Jurkat, Clone E6-1 (cell line): ENCODE measurements around the gene ADAM15. TPM values are rescaled to one million over a fixed set of nuclear protein-coding genes. Genes with fewer than 3 reads are reported as not detected.

Experiments used
- DNase-seq: peaks from one replicate; pipeline ENCODE4 v3.0.0-alpha.2; 2011; ENCODE audit warnings: low read depth, low spot score
- H3K4me3 ChIP-seq: 2 replicates; pipeline ENCODE4 v1.5.1; 2011; ENCODE audit warnings: mild to moderate bottlenecking, low read length, control low read depth, moderate library complexity
- polyA plus RNA-seq: library from polyadenylated mRNA; unstranded; fragments of >200 nt; gene quantifications from one replicate; pipeline ENCODE4 v1.2.1, GENCODE V29; 2012; ENCODE audit warnings: missing spikeins; ENCODE audit not compliant: insufficient read length, insufficient read depth

ADAM15 gene, protein sequence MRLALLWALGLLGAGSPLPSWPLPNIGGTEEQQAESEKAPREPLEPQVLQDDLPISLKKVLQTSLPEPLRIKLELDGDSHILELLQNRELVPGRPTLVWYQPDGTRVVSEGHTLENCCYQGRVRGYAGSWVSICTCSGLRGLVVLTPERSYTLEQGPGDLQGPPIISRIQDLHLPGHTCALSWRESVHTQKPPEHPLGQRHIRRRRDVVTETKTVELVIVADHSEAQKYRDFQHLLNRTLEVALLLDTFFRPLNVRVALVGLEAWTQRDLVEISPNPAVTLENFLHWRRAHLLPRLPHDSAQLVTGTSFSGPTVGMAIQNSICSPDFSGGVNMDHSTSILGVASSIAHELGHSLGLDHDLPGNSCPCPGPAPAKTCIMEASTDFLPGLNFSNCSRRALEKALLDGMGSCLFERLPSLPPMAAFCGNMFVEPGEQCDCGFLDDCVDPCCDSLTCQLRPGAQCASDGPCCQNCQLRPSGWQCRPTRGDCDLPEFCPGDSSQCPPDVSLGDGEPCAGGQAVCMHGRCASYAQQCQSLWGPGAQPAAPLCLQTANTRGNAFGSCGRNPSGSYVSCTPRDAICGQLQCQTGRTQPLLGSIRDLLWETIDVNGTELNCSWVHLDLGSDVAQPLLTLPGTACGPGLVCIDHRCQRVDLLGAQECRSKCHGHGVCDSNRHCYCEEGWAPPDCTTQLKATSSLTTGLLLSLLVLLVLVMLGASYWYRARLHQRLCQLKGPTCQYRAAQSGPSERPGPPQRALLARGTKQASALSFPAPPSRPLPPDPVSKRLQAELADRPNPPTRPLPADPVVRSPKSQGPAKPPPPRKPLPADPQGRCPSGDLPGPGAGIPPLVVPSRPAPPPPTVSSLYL
- polyA plus RNA-seq: 41.8 TPM

DNA sequence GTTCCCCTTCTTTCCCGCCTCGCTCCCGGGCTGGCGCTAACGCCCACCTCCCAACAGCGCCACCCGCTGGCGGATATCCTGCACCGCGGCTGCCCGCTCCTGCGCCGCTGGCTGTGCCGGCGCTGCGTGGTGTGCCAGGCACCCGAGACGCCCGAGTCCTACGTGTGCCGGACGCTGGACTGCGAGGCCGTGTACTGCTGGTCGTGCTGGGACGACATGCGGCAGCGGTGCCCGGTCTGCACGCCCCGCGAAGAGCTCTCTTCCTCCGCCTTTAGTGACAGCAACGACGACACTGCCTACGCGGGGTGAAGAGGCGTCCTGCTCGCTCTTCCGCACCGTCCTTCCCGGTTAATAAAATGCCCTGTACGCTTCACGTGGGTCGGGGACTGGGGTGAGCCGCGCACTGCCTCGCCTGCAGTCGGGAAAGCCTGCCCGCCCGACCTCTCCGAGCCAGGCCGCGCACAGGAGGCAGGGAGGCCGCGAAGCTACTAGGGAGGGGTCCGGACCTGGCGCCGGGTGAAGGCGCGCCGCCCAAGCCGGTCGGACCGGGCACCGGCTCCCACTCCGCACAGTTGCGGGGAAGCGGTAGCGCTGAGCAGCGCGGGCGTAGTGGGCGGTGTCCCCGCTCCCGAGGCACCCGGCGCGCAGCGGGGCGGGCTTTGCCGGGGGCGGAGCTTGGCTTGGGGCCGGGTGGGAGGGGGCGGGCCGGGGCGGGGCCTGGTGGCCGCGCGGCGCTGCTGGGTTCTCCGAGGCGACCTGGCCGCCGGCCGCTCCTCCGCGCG lies at the start of gene ADAM15:
Gene ADAM15 (plus strand): TSS at position 757 of the 782 bp plus-strand sequence. CDS start 71 bp downstream, outside the sequence.
- peak; percentile 38 for DNase-seq
- H3K4me3 ChIP-seq: peak within 1 kb of the TSS; percentile 69

DNA sequence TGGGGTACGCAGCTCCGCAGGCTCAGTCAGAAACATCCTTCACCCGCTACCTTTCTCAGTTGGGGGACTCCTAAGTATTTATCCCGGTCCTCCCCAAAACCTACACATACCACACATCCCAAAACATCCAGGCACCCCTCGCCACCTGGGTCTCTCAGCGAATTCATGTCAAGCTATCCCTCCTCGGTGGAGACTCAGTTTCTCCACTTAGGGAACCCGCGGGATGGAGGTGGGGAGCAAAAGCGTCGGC lies 49.8 kb upstream of the ADAM15 start:
- H3K4me3 ChIP-seq: peak overlapping the region; percentile 47
- no peak for DNase-seq

DNA sequence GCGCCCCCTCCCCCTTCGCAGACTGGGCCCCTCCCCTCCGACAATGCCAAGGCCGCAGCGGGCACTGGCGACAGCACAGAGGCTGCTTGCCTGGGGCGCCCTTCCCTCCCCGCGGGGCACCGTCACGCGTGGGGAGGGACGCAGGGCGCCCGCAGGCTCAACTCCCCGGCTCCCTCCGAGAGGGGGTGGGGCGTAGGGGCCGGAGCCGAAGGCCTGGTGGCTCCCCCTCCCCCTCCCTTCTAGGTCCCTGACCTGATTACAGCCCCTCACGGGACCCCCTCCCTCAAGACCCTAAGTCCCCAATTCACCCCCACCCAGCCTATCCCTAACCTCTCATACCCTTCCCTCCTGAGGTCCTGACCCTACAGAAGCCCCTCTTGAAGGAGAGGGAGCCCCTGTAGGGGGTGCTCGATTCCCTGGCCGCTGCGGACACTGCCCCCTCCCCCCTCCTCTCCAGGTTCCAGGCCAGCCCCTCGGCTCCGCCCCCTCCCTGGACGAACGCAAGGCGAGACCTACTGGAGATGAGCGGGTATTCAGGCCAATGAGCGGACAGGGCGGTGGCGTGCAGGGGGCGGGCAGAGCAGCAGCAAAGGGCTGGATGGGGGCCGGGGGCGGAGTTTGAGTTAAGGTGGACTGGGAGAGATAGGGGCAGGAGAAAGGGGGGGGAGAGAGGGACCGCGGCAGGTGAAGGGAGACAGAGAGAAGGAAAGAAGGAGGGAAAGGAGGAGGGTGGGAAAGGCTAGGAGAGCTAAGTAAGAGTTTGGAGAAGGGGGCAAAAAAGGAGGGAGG lies 49.2 kb upstream of the ADAM15 start:
- H3K4me3 ChIP-seq: peak overlapping the region; percentile 47
- peak; percentile 87 for DNase-seq

DNA sequence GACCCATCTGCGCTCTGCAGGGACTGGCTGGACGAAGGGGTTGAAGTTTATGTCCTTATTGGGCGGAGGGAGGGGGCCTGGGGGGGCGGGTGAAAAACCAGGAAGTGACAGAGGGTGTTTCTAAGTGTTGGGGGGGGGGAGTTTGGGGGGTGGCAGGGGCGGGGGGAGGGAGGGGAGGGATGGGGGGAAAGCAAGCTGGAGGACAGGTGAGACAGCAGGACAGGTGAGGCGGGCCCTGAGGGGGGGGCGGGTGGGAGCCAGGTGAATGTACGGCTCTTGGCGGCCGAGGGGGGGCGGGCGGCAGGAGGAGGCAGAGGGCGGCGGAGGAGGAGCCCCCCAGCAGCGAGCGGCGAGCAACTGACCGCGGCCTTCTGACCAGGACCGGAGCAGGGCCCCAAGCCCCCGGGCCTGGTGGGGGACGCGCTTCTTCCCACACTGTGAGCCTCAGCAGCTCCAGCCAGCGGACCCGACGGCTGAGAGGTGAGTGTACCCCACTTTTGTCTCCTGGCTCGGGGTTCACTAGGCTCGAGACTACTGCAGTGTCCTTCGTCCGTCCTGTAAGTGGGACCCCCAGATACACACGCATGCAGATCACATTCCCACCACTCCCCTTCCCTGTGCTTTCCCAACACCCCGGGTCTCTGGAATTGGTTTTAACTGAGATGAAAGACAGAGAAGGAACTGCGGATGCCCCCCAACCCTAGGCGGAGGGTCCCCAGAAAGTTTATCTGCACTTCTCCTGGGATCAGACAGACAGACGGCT lies 48.5 kb upstream of the ADAM15 start, which contains the start of gene ZBTB7B:
Gene ZBTB7B (plus strand): TSS at position 339 of the 763 bp plus-strand sequence. CDS start 11,859 bp downstream, outside the sequence.
- H3K4me3 ChIP-seq: peak within 1 kb of the TSS; percentile 47
- DNase-seq: no peak

DNA sequence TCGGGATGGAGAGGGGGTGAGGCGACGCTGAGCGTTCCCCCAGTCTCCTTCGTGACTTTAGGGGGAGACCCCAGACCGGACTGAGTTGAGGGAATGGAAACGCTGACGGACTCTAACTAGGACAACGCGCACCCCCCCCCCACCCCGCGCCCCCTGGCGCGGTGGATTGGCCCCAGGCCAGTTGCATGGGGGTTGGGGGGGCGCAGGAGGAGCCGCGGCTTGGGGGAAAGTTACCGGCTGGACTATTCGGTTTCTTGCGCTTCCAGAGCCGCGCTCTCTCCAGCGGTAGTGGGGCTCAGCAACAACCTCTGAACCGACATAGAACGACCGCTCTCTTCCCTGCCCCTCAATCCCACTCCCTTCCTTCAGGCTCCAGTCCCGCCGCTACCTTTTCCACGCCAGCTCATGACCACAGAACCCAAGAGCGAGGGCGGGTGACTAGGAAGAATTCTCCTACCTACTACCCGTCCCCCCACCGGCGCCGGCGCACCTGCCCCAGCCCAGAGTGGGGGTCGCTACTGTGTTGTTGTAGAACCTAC lies 47.8 kb upstream of the ADAM15 start:
- no peak for DNase-seq
- no peak overlapping the region; the same call in 1 of the 2 replicates for H3K4me3 ChIP-seq

DNA sequence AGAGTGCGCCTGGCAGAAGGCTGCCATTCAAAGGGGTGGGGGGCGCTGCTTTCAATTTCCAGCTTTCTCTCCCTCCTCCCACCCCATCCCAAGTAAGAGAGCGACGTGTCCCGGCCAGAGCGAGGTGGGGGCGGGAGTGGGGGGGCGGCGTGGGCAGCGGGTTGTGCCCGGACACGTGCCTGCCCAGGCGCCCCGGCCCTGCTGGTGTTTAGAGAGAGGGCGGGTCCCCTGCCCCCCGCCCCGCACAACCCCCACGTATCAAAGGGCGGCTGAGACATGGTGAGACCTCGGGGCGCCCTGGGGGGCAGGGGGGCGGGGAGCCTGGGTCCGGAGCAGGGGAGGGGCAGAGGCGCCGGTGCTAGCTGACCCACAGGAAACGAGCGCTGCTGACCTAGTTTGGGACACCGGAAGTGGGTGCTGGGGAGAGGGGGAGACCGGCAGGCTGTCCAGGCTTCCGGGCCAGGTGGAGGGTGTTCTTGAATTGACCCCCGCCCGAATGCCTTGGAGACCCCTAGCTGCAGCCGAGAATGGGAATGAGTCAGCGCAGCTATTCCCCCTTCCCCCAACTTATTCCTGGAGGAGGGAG lies 47.3 kb upstream of the ADAM15 start:
- no peak overlapping the region for H3K4me3 ChIP-seq
- DNase-seq: no peak

DNA sequence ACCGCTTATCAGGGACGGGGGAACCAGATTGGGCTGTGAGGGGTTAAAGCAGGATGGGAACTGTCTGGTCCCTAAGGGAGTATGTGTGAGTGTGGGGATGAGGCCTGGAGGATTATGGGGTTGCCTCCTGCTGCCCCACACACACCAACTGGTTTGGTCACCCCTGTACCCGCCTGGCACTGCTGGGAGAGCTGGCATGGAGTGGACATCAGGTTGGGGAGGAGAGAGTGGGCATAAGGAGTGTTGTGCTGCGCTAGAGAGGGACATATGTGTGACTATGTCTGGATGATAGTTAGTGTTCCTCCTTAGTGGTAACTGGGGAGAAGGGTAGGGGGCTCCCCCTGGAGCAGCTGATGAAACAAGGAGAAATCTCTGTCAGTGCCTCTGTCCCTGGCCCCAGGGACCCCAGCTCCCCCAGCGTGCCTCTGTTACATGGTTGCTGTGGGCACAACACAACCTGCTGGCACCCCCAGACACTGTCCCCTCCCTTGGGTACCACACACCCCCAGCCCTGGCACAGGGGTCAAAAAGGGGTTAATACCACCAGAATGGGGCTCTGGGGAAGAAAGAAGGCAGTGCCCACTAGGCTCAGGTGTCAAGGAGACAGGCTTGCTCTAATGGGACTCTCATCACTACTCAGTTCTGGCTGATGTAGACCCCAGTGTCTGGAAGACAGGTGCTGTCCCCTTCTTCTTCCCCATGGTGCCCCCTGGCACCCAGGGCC lies 46.6 kb upstream of the ADAM15 start:
- DNase-seq: no peak
- H3K4me3 ChIP-seq: no peak overlapping the region

DNA sequence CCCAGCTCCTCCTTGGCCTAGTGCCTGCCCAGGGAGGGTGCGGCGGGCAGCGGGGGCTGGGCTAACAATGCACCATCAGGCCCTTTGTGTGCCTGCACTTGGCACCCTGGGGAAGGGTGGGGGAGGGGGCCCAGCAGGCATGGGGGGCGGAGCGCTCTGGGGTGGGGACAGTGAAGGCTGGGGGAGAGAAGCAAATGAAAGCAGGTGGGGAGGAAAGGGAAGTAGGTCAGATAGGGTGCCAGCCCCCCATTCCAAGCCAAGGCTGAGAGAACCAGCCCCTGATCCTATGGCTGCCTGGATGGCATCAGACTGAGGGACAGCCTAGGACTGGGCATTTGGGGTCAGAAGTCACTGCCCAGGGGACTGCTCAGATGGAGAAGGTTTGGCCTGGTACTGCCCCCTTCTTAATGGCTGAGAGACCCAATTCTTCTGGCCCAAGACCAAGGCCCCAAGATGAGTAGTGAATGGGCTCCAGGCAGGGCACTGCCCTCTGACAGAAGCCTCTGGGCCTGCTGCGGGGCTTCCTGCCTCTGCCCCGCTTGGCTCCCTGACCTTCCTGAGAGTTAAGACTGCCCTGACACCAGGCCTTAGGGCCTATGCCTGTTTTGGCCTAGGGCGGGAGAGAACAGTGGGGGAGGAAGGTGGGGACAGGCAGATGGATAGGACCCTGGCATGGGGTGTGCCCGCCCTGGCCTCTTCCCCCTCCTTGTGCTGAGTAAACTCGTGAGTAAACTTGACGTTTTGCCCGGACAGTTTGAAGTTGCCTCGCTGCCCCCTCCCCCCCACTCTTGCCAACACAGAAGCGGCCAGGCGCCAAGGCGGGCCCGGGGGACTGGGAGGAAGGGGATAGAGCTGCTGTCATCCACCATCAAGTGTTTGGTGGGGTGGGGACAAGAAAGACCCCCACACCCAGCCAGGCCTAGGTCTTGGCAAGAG lies 45.8 kb upstream of the ADAM15 start:
- no peak overlapping the region for H3K4me3 ChIP-seq
- no peak for DNase-seq

DNA sequence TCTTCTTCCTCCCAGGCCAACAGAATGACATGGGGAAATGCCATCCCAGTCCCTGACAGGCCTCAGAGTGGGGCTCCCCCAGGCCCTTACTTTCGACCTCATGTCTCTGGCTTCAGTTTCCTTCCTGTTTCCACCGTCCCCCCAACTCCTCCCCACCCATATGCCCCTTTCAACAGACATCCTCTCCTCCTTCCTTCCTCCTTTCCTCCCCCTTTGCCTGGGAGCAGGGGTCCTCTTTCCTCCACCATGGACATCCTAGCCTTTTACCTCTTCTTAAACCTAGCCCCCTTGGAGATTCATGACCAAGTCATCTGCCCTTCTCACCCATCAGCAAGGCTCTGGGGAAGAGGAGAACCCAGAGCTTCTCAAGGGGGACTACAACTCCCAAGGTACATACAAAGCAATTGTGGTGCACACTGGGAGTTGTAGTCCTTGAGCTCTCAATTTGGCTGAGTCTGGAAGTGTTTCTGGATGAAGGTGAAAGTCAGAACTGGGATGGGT lies 44.5 kb upstream of the ADAM15 start:
- DNase-seq: peak; percentile 54
- no peak overlapping the region for H3K4me3 ChIP-seq

DNA sequence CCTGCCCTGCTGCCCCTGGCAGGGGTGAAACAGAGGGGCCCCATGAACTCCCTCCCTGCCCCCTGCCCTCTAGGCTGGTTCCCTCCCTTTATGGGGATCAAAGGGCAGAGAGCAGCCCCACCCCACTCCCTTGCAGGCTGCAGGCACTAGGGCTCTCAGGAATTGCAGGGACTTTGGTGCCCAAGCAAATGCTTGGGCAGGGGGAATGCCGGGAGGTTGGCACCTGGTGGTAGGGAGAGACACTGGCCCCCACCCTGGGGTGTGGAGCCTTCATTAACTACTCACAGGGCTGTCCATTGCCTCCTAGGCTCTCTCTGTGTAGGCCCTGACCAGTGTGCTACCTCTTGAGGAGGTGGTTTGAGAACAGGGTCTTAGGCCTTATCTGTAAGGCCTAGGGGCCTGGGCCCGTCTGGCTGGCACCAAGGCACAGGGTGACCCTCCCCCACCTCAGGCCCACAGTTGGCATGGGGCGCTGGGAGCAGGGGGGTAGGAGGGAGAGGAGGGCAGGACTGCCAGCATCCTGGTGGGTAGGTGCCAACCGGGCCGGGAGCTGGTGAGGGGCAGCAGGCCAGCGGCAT lies 43.8 kb upstream of the ADAM15 start:
- DNase-seq: no peak
- H3K4me3 ChIP-seq: no peak overlapping the region

DNA sequence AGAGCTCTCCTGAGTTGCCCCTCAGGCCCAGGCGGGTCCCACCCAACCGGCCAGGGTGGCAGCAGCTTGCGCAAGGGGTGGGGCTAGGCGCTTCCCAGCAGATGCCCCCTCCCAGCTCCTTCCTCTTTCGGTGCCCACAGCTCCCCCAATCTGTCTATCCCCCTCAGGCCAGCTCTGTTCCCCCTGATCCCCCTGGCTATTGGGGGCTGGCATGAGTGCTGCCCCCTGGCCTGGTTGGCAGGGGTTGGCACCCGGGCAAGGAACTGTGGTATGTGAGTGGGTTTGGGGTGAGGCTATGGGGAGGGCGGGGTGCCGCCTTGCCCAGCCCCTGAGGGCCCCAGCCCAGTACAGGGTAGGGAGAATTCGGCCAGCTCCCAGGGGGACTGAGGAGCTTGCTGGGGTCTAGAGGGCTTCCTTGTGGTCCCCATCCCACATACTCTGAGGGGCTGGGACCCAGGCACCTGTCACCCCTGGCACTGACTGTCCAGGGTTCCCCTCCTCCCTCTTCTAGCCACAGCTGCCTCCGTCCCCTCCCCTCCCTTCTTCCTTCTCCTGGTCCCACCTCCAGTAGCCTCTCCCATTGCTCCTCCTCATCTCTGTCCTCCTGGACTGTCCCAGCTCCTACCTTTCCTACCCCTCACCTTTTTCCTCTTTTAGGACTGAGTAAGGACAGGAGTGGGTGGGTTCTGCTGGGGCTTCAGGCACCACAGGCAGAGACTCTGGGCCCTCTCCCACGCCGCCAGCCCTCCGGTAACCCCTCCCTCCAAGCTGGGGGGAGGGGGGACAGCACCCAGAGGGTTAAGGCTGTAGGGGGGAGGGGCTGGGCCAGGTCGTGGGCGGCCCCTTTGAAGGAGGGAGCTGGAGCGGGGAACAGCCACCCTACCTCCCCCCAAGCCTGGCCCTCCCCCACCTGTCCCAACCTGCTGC lies 42.8 kb upstream of the ADAM15 start:
- DNase-seq: no peak
- H3K4me3 ChIP-seq: no peak overlapping the region

DNA sequence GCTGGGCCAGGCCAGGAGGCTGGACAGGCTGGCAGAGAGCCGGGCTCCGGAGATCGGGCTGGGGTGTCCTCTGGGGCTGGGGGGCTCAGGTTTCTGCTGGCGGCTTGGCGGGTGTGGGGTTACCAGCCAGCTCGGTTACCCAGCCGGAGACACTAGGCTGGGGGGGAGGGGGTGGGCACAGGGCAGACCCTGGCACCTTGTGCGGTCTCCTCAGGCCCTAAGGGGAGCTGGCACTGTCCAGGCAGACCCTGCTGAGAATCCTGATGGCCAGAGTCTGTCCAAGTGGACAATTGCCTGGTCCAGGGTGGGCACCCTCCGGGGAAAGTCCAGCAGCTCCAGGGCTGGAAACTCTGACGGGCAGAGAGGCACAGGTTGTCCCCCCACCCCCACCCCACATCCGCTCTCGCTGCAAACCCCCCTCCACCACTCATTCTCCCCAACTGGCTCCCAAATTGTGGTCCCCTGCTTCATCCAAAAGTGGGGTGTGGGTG lies 41.9 kb upstream of the ADAM15 start:
- no peak for DNase-seq
- H3K4me3 ChIP-seq: no peak overlapping the region

DNA sequence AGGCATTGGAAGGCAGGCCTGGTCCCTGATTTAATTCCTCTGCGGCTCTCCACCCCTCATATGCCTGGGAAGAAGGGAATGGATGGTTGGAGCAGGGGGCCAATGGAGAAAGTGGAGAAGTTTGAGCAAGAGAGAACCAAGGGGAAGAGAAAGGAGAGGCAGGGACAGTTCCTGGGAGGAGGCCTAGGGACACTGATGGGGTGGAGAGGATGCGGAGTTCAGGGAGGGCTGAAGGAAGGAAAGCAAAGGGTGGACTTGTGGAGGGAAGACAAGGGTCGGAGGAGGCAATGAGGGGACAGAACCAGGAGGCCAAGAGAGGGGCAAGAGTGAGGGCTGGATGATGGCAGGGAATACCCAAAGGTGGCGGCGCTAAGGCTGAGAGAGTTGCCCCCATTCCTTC lies 41.4 kb upstream of the ADAM15 start:
- DNase-seq: no peak
- H3K4me3 ChIP-seq: no peak overlapping the region

DNA sequence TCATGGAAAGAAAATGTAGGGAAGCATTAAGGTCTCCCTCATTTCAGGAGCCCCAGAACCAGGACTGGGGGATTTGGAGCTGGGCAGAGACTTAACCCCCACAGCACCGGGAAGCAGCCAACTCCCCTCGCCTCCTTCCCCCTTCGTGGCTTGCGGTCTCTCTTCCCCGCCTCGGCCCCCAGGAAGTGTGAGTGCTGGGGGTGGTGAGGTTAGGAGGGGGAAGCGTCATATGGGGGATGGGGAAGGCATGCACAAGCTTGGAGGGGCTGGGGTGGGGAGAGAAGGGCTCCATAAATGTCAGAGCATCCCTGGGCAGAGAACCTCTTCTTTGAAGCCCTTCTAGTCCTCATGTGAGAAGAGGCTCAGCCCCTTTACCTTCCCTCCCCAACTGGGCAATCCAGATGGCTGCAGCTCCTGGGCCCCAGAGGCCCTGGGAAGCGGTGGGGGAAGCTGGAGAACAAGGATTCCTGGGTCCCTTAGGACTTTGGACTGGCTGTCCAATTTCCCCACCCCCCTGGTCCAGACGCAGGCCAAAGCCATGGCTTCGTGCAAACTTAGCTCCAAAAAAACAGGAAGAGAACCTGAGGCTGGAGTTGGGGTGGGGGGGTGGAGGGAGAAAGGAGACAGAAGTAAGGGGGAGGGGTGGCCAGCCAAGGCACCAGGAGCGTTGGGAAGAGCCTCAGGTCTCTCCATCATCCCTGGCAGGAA lies 40.8 kb upstream of the ADAM15 start:
- DNase-seq: no peak
- no peak overlapping the region for H3K4me3 ChIP-seq
